HEK293 (cell line): ENCODE measurements around the gene MTHFD1L.
"Not testable (repeated sequence)": the region's sequence is repeated elsewhere in the genome, so short reads cannot be mapped to it uniquely, and the experiment has no call there.

Experiments used
- CTCF ChIA-PET: fragments of 350-600 bp; formaldehyde crosslinking; extraction: SDS; loops from one replicate; lab custom pipeline; 2021; ENCODE audit warnings: antibody characterized with exemption; lab: Yijun Ruan, JAX
- POLR2A ChIA-PET: fragments of 300-600 bp; formaldehyde crosslinking; extraction: SDS; loops from one replicate; lab custom pipeline; 2020; ENCODE audit warnings: antibody characterized with exemption, inconsistent platforms; lab: Yijun Ruan, JAX
- H3K27ac ChIP-seq: fragments of 200-500 bp; sonication (Bioruptor generic); 2 replicates; pipeline ENCODE4 v1.5.1; 2014; ENCODE audit warnings: low read depth, low read length, control low read depth, inconsistent platforms; ENCODE audit errors: extremely low read depth
- H3K36me3 ChIP-seq, 2 experiments: fragments of 200-500 bp in 1 of 2; sonication (Bioruptor generic) in 1 of 2; 1 replicate in 1 of 2; 2 replicates in 1 of 2; pipeline ENCODE4 v1.5.1; 2014 to 2017; ENCODE audit warnings: inconsistent platforms in 2 of 2, low read length in 2 of 2; ENCODE audit not compliant: control insufficient read depth in 2 of 2, insufficient read depth in 1 of 2
- H3K4me1 ChIP-seq: fragments of 200-500 bp; sonication (Bioruptor generic); 2 replicates; pipeline ENCODE4 v1.5.1; 2014; ENCODE audit warnings: mild to moderate bottlenecking, low read length, inconsistent platforms; ENCODE audit not compliant: control insufficient read depth, insufficient read depth
- H3K4me3 ChIP-seq: 2 replicates; pipeline ENCODE4 v1.5.1; 2011; ENCODE audit warnings: low read depth, mild to moderate bottlenecking, control low read depth, low read length, moderate library complexity
- H3K9me3 ChIP-seq: fragments of 200-500 bp; sonication (Bioruptor generic); 2 replicates; pipeline ENCODE4 v1.5.1; 2014; ENCODE audit warnings: low read depth, low read length, inconsistent platforms; ENCODE audit not compliant: control insufficient read depth, insufficient read depth
- BCL11B ChIP-seq: fragments of 450-650 bp; formaldehyde crosslinking; IDR thresholded peaks from 2 replicates; pipeline ENCODE4 v1.5.1; 2016; ENCODE audit warnings: low read depth, missing biosample characterization, missing genetic modification characterization
- OSR2 ChIP-seq: fragments of 450-650 bp; formaldehyde crosslinking; IDR thresholded peaks from 2 replicates; pipeline ENCODE4 v1.5.1; 2016; ENCODE audit warnings: missing biosample characterization, missing genetic modification characterization
- PRDM6 ChIP-seq: fragments of 450-650 bp; formaldehyde crosslinking; IDR thresholded peaks from 2 replicates; pipeline ENCODE4 v1.5.1; 2017; ENCODE audit warnings: missing biosample characterization, missing genetic modification characterization
- ZBTB10 ChIP-seq: fragments of 450-650 bp; formaldehyde crosslinking; IDR thresholded peaks from 2 replicates; pipeline ENCODE4 v1.5.1; 2016; ENCODE audit warnings: missing biosample characterization, missing genetic modification characterization
- ZNF184 ChIP-seq: fragments of 450-650 bp; IDR thresholded peaks from 2 replicates; pipeline ENCODE4 v1.5.1; 2018; ENCODE audit warnings: missing biosample characterization, mild to moderate bottlenecking, missing genetic modification characterization
- ZNF221 ChIP-seq: fragments of 450-650 bp; formaldehyde crosslinking; IDR thresholded peaks from 2 replicates; pipeline ENCODE4 v1.5.1; 2017; ENCODE audit warnings: missing biosample characterization, missing genetic modification characterization, borderline replicate concordance
- ZNF302 ChIP-seq: fragments of 450-650 bp; formaldehyde crosslinking; IDR thresholded peaks from 2 replicates; pipeline ENCODE4 v1.5.1; 2016; ENCODE audit warnings: missing biosample characterization, missing genetic modification characterization, low read depth
- ZNF341 ChIP-seq: fragments of 450-650 bp; formaldehyde crosslinking; IDR thresholded peaks from 2 replicates; pipeline ENCODE4; 2016; ENCODE audit warnings: low read depth, missing biosample characterization, missing genetic modification characterization
- ZNF354C ChIP-seq: fragments of 450-650 bp; formaldehyde crosslinking; IDR thresholded peaks from 2 replicates; pipeline ENCODE4 v1.5.1; 2016; ENCODE audit warnings: missing biosample characterization, missing genetic modification characterization, low read depth, borderline replicate concordance
- ZNF366 ChIP-seq: fragments of 450-650 bp; formaldehyde crosslinking; conservative IDR thresholded peaks from 2 replicates; pipeline ENCODE4 v1.5.1; 2016; ENCODE audit warnings: missing biosample characterization, missing genetic modification characterization
- ZNF513 ChIP-seq: fragments of 450-650 bp; IDR thresholded peaks from 2 replicates; pipeline ENCODE4 v1.5.1; 2018; ENCODE audit warnings: missing biosample characterization, missing genetic modification characterization
- ZNF560 ChIP-seq: fragments of 450-650 bp; formaldehyde crosslinking; IDR thresholded peaks from 2 replicates; pipeline ENCODE4 v1.5.1; 2017; ENCODE audit warnings: missing biosample characterization, missing genetic modification characterization, borderline replicate concordance
- ZNF785 ChIP-seq: fragments of 450-650 bp; formaldehyde crosslinking; IDR thresholded peaks from 2 replicates; pipeline ENCODE4 v1.5.1; 2016; ENCODE audit warnings: missing biosample characterization, missing genetic modification characterization
- ZNF792 ChIP-seq: fragments of 450-650 bp; formaldehyde crosslinking; IDR thresholded peaks from 2 replicates; pipeline ENCODE4 v1.5.1; 2016; ENCODE audit warnings: missing biosample characterization, missing genetic modification characterization
- ZNF843 ChIP-seq: fragments of 450-650 bp; formaldehyde crosslinking; IDR thresholded peaks from 2 replicates; pipeline ENCODE4 v1.5.1; 2016; ENCODE audit warnings: missing biosample characterization, missing genetic modification characterization

MTHFD1L gene

GRCh38 chr6:151042911-151043330, 177.4 kb downstream of the MTHFD1L start:
- POLR2A ChIA-PET, result interaction anchor here (0.6 kb wide), 1 partner anchor 26 kb away, joined by 4 read pairs; no protein-coding TSS in a partner anchor
- not testable (repeated sequence) for H3K4me1 ChIP-seq, H3K36me3 ChIP-seq

GRCh38 chr6:151043944-151044343, 178.4 kb downstream of the MTHFD1L start:
- TF ChIP-seq ZNF221, result no peak
- TF ChIP-seq ZNF843 (tag by site-specific recombination), result no peak
- TF ChIP-seq ZNF302 (tag by site-specific recombination), result no peak
- no peak for TF ChIP-seq OSR2 (tag by site-specific recombination)
- TF ChIP-seq ZNF184 (tag by site-specific recombination), result no peak
- TF ChIP-seq ZNF785 (tag by site-specific recombination), result no peak
- TF ChIP-seq ZNF513 (tag by site-specific recombination), result no peak
- no peak for TF ChIP-seq ZBTB10
- TF ChIP-seq PRDM6 (tag by site-specific recombination), result no peak
- no peak for TF ChIP-seq ZNF366 (tag by site-specific recombination)
- no peak for TF ChIP-seq ZNF354C (tag by site-specific recombination)
- TF ChIP-seq BCL11B (tag by site-specific recombination), result no peak
- TF ChIP-seq ZNF792 (tag by site-specific recombination), result no peak
- TF ChIP-seq ZNF560 (tag by site-specific recombination), result no peak
- no peak for TF ChIP-seq ZNF341
- ChIA-PET CTCF (interaction anchor here (0.7 kb wide), 2 partner anchors 45 to 951 kb away, joined by 3 read pairs; no protein-coding TSS in a partner anchor), POLR2A (no interaction called here)
- H3K27ac ChIP-seq, result no peak overlapping the region
- H3K9me3 ChIP-seq, result no peaks in the 10 kb centered on the region
- no peaks in the 10 kb centered on the region for H3K4me1 ChIP-seq
- no peaks in the 10 kb centered on the region for H3K36me3 ChIP-seq
- no peak overlapping the region for H3K4me3 ChIP-seq

More at GRCh38 chr6:151042911-151043330, 177.4 kb downstream of the MTHFD1L start:
- H3K4me3 ChIP-seq, H3K9me3 ChIP-seq, CTCF ChIA-PET, H3K27ac ChIP-seq: not testable (repeated sequence)
